GM21447 (cell line): ENCODE results near the gene IFT52.
A peak's percentile ranks its signal among the peaks of the same experiment; 100 is the strongest.
"Not testable (repeated sequence)": the region's sequence is repeated elsewhere in the genome, so short reads cannot be mapped to it uniquely, and the experiment has no call there.

Experiments
- ATAC-seq: cut with Tn5 transposase; IDR thresholded peaks from one replicate; pipeline ENCODE4 v1.9.1; 2021; ENCODE audit not compliant: unreplicated experiment

IFT52 gene

DNA sequence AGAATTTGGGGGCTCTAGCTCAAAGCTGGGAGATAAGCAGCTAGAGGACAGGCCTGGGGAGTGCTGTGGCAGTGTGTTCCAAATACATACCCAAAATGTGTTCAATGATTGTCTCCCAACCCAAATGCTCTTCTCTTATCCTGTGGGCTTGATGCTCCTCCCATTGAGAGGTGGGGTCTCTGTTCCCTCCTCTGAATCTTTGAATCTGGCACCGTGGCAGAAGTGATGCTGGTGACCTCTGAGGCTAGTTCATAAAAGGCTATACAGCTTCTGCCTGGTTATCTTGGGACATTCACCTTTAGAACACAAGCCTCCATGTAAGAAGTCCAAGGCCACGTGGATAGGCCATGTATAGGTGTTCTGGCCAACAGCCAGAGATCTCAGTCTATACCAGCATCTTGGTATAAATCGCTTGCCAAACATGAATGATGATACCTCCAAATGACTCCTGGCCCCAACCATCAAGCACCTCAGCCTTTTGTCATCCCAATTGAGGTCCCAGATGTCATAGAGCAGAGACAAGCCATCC is 60.3 kb downstream of the IFT52 start:
- ATAC-seq, result no peak

DNA sequence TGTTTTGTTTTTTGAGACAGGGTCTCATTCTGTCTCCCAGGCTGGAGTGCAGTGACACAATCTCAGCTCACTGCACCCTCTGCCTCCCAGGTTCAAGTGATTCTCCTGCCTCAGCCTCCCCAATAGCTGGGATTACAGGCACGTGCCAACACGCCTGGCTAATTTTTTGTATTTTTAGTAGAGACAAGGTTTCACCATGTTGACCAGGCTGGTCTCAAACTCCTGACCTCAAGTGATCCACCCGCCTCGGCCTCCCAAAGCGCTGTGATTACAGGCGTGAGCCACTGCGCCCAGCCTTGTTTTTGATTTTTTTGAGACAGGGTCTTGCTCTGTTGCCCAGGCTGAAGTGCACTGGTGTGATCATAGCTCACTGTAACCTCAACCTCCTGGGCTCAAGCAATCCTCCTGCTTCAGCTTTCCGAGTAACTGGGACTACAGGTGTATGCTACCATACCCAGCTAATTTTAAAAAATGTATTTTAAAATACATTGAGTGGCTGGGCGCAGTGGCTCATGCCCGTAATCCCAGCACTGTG is 61.0 kb downstream of the IFT52 start:
- ATAC-seq, result not testable (repeated sequence)

DNA sequence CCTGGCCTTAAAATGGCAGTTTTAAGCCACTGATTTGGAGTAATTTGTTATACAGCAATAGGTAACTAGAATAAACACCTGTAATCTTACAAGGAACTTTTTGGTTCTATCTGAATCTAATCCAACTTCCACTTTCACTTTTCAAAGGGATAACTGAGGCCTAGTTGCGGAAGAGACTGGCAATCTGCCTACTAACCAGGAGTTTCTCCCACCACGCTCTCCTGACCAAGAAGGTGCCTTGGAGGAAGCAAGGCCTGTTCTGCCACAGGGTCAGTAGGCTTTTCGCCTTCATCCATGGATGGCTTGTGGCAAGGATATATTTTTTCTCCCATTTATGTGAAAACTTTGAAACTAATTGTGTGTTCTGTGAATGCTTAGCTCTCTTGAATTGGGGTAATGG is 63.2 kb downstream of the IFT52 start:
- no peak for ATAC-seq

DNA sequence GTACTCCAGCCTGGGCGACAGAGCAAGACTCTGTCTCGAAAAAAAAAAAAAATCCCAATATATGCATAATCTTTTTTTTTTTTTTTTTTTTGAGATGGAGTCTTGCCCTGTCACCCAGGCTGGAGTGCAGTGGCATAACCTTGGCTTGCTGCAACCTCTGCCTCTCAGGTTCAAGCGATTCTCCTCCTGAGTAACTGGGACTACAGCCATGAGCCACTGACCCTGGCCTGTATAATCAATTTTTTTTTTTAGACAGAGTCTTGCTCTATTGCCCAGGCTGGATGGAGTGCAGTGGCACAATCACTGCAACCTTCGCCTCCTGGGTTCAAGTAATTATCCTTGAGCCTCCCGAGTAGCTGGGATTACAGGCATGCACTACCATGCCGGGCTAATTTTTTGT is 64.4 kb downstream of the IFT52 start:
- ATAC-seq, result not testable (repeated sequence)

DNA sequence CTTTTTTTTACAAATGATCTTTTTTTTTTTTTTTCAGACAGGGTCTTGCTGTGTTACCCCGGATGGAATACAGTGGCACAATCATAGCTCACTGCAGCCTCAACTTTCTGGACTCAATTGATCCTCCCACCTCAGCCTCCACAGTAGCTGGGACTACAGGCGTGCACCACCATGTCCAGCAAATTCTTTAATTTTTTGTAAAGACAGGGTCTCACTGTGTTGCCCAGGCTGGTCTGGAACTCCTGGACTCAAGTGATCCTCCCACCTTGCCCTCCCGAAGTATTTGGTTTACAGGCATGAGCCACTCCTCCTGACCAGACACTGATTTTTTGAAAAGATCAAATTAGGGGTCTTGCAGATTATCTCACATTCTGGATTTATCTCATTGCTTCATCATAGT is 65.2 kb downstream of the IFT52 start:
- no peak for ATAC-seq

DNA sequence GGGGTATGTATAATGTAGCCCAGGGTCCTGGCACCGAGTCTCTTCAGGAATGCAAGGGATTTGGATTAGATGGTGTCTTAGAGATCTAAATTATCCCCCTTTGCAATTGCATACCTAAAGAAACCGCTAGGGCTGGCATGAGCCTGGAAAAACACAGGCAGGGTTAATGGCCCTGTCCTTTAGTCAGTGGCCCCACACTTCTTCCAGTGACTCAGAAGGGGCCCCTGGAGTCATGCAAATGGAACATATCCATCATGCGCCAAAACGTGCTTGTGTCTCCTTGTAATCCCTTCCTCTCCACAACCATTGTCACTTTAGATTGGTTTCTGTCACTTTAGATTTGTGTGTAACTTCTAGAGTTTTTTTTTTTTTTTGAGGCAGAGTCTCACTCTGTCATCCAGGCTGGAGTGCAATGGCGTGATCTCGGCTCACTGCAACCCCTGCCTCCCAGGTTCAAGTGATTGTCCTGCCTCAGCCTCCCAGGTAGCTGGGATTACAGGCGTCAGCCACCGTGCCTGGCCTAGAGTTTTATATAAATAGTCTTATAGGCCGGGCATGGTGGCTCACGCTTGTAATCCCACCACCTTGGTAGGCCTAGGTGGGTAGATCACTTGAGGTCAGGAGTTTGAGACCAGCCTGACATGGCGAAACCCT is 67.5 kb downstream of the IFT52 start:
- peak; percentile 15 for ATAC-seq

DNA sequence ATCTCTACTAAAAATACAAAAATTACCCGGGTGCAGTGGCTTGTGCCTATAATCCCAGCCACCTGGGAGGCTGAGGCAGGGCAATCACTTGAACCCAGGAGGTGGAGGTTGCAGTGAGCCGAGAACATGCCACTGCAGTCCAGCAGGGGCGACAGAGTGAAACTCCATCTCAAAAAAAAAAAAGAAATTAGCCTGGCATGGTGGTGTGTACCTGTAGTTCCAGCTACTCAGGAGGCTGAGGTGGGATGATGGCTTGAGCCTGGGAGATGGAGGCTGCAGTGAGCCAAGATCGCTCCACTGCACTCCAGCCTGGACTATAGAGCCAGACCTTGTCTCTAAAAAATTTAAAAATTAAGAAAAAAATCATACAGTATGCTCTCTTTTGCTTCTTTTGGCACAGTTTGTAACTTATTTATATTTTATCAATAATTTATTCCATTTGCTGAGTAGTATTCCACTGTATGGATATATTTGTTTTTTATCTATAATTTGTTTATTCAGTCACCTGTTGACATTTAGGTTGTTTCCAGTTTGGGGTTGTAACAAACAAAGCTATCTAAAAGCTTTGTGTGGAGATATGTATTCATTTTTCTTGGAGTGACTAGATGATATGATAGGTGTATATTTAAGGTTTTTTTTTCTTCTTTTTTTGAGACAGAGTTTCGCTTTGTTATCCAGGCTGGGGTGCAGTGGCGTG is 68.1 kb downstream of the IFT52 start:
- no peak for ATAC-seq

DNA sequence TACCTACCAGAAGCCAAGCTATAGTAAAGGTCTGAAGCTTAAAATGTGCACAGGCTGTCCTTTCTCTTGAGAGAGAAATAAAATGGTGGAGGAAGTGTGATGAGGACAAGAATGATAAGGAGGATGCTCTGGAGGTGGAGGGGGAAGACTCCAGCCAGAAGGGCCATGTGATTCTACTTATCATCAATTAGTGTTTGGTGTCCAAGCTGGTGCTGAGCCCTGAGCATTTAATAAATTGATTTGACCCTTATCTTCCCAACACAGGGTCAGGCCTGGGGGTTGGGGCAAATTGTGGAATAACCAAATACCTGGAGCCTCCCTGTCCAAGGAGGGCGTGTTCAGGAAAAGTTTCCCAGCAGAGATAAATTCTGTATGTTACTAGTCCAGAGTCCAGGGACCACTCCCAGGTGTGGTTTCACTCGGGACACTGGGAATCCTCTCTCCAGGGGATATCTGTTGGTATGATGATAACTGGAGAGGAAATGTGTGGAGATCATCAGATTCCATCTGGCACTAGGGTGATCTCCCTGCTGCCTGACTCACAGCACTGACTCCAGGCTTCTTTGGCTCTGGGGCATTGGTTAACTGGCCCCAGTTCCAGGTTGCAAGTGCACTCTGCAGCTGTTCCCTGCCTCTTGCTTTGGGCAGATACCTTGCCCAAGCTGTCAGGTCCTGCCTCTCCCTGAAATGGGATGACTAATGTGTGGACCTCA is 72.4 kb downstream of the IFT52 start:
- ATAC-seq, result no peak

DNA sequence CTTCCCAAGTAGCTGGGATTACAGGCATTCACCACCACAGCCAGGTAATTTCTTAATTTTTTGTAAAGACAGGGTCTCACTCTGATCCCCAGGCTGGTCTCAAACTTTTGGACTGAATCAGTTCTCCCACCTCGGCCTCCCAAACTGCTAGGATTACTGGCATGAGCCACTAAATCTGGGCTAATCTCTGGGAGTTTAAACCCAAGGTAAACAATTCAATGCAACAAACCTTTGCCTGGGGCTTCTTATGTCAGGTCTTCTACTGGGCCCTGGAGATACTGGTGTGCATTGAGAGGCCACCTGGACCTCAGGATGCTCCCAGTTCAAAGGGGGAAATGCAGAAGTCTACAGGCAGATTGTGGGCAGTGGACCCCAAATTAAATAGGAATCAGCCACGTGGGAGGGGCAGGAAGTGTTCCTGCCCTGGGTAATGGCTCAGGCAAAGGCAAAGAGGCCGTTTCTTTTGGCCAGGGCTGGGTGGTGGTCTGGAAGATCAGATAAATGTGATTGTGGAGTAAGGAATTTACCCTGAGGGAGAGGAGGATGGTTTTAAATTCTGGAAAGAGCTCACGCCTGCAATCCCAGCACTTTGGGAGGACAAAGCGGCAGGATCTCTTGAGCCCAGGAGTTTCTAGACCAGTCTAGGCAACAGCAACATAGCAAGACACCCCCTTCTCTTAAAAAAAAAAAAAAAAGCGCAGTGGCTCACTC is 74.9 kb downstream of the IFT52 start:
- no peak for ATAC-seq

DNA sequence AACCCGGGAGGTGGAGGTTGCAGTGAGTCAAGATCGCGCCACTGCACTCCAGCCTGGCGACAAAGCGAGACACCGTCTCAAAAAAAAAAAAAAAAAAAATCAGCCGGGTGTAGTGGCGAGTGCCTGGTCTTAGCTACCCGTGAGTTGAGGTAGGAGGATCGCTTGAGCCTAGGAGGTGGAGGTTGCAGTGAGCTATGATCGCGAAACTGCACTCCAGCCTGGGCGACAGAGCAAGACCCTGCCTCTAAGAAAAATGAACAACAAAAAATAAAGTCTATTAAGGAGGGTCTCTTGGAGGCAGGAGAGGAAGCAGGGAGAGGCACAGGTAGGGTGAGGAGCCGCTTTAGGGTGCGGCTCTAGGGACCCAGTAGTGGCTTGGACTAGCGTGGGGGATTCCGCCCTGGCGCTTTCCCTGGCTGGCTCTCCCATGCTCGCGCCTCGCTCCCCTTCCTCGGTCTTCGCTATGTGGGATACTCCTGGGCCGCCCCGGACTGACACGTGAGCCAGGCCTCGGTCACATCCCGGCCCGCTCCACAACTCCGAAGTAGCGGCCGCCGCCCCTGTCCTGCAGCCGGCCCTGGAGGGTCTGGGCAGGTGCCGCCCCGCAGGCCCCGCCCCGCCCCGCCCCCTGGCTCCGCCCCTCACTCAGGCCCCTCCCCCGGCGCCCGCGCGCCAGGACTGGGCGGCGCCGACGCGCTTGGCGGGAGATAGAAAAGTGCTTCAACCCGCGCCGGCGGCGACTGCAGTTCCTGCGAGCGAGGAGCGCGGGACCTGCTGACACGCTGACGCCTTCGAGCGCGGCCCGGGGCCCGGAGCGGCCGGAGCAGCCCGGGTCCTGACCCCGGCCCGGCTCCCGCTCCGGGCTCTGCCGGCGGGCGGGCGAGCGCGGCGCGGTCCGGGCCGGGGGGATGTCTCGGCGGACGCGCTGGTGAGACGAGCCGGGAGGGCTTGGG is 75.9 kb downstream of the IFT52 start, which contains the start of gene MYBL2:
TSS of gene MYBL2 (plus strand) at position 739 of the 953 bp plus-strand sequence. CDS start at position 909, 170 bp downstream.
- peak; percentile 50 for ATAC-seq

DNA sequence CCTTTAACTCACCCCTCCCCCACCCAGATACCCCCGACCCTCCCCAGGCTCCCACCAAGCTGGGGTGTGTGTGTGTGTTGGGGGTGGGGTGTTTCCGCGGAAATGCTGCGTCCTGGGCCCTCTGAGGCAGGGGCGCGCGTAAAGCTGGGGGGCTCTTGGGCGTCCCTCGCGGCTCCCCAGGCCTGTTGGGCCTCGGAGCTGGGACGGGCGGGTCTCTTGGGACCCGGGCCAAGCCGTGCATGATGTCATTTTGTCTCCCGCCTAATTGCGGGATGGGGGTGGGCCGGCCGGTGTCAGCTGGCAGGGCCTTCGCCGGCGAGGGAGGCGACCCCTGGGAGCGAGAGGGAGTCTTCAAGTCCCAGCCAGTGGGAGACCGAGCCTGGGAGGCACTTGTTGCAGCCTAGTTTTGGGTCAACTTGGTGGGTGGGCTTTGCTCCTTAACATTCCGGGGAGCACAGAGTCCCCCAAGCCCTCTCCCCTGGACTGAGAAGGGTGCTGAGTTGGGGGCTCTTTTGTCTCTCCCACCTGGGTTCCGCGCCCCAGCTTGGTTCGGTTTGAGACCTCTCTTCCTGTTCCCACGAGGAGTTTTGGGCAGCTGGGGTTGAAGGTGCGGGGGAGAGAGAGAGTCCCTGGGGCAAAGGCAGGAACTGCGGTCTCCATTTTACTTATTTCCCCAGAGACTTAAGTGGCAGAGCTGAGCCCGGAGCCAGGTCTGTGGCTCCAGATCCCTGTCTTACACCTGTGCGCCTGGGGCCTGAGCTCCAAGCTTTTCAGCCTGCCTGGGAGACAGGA is 76.8 kb downstream of the IFT52 start:
- ATAC-seq, result peak; percentile 58

DNA sequence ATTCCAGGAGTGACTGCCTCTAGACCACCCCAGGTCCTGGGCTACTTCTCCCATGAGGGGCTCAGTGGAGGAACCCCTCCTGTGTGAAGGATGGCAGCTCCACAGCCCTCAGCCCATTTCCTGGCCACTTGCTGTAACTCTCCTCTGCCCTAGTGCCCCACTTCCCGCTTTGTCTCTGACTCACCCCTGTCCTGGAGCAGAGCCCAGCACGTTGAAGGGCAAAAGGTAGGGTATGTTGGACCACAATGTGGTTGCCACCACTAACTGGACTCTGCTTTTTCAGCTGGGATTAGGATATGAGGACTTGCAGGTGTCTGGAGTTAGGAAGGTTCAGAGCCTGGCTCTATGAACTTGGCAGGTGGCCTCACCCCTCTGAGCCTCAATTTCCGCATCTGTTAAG is 78.6 kb downstream of the IFT52 start:
- ATAC-seq, result no peak

DNA sequence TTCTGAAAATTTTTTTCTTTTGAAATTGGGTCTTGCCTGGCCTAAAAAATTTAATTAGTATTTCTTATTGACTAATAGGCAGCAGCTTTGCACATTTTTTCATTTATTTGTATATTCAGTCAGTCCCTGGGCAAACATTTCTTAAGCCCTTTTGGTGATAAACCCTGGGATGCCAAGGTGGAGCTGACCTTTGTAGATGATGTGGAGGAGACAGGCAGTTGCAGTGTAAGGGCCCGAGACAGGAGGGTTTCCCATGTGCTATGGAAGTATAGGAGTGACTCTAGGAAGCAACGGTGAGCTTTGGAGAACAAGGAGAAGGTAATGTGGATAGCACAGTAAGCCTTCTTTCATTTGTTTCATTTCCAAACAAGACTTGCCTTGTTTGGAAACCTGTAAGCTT is 79.7 kb downstream of the IFT52 start:
- ATAC-seq, result no peak

DNA sequence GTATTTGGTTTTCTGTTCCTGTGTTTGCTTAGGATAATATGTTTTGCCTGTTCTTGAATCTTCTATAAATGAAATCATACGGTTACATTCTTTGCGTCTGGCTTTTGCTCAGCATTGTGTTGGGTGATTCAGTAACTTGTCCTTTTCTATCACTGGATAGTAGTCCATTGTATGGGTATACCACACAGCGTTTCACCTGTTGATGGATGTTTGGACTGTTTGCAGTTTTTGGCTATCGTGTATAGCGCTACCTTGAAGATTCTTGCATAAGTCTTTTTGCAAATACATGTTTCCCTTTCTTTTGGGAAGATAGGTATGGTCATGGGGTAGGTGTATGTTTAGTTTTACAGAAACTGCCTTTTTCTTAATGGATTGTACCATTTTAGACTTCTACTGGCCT is 85.6 kb downstream of the IFT52 start:
- ATAC-seq, result no peak

DNA sequence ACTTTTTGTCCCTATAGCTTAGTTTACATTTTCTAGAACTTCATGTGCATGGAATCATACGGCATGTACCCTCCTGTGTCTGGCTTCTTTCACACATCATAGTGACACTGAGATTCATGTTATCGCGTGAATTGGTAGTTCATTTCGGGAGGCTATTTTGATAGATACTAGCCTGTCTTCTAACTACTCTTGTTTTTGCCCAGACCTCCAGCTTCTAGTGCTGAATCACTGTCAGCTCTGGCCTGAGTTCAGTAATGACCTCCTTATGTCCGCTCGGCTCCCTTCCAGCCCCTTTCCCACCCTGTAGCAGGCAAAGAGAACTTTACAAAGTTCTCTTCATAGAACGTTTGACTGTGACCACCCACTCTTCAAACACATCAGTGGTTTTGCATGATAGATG is 90.2 kb downstream of the IFT52 start:
- peak; percentile 0 for ATAC-seq

DNA sequence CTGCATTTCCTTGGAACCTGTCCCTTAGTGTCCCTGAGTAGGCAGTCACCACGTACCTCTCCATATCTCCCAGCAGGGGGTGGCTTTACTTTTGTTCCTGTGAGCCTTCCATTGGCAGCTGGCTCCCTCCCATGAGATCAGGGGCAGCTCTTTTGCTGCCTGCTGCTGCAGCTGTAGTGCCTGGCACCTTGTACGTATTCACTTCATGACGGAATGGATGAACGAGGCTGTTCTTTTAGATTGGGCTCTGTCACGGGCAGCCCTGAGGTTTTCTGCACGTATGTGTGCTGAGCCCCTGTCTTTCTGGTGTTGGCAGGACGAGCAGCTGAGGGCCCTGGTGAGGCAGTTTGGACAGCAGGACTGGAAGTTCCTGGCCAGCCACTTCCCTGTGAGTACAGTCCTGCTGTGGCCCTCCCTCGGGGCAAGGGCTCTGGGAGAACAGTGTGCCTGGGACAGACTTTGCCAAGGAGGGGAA is 90.8 kb downstream of the IFT52 start:
- ATAC-seq, result peak; percentile 24

DNA sequence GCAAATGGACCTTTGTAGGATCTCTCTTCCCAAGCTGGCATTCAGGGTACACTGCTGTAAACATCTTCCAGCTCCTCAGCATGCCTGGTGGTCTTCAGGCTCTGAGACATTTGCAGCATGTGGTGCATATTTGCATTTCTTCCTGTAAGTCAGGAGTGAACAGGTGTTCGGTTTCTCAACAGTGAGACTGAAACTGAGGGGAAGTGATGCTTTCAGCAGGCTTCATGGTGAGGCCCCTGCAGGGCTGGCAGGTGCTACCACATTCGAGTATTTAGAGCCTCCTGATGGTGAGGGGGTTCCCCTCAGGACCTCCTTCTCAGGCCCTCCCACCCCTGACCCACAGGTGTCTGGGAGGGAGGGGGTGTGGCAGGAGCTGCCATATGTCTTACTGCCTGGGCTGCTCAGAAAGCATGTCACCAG is 91.3 kb downstream of the IFT52 start:
- ATAC-seq, result peak; percentile 89

DNA sequence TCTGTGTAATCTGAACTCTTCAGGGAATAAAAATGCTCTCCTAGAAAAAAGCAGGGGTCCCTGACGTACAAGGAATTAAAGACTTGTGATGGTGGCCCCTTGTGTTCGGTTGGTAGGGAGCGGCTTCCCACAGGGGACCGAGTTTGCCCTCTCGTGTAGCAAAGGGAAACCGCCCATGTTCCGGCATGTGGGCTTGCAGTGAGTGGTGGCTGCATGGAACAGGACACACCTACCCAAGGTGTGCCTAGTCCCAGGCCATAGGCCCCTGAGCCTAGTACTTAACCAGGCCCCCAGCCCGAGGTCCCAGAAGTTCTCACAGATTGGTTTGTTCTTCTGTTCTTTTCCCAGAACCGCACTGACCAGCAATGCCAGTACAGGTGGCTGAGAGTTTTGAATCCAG is 91.7 kb downstream of the IFT52 start:
- peak; percentile 30 for ATAC-seq

DNA sequence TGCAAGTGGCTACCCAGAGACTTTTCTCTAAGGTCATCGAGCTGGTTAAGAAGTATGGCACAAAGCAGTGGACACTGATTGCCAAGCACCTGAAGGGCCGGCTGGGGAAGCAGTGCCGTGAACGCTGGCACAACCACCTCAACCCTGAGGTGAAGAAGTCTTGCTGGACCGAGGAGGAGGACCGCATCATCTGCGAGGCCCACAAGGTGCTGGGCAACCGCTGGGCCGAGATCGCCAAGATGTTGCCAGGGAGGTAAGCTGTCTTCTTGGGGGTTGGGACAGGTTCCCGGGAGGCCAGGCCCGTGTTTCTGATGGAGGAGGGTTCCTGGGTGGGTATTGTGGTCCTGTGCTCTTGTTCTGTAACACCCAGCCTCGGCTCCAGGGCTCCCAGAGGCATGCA is 96.1 kb downstream of the IFT52 start:
- ATAC-seq, result no peak
